B cell (primary cell): Measurements from ENCODE around the gene ZNF532. TPM values are rescaled to one million over a fixed set of nuclear protein-coding genes. Genes with fewer than 3 reads are reported as not detected.

Experiments used
- ATAC-seq: fragments of 200-7000 bp; cut with Tn5 transposase; one replicate; pipeline ENCODE4 v1.10.0; 2021; ENCODE audit warnings: low read depth, mild to moderate bottlenecking, moderate number of reproducible peaks, moderate library complexity
- CTCF ChIA-PET: fragments of 350-600 bp; sonication (Branson Sonifier 250); formaldehyde crosslinking; loops from one replicate; lab custom pipeline; 2021; ENCODE audit warnings: antibody characterized with exemption, inconsistent platforms; lab: Charles Lee
- POLR2A ChIA-PET: fragments of 350-600 bp; sonication (Branson Sonifier 250); formaldehyde crosslinking; loops from one replicate; lab custom pipeline; 2021; ENCODE audit warnings: antibody characterized with exemption; lab: Charles Lee
- DNase-seq: peaks from one replicate; pipeline ENCODE4 v3.0.0; 2013
- H2AFZ ChIP-seq: 2 replicates; pipeline ENCODE4 v1.6.1; 2012; ENCODE audit warnings: mild to moderate bottlenecking, low read depth, low read length; ENCODE audit not compliant: insufficient read depth, poor library complexity, severe bottlenecking
- H3K27ac ChIP-seq, 2 donors: 1 replicate in 1 of 2; 2 replicates in 1 of 2; pipeline ENCODE4 v1.5.1; 2012 to 2013; ENCODE audit warnings: low read length in 2 of 2, mild to moderate bottlenecking in 2 of 2, moderate library complexity in 1 of 2
- H3K27me3 ChIP-seq, 4 experiments: fragments of 200-600 bp in 1 of 4; sonication (generic) in 1 of 4; replicated peaks in 1 of 4; 1 replicate in 2 of 4; 2 replicates in 2 of 4; pipeline versions ENCODE4 v1.6.1 to v1.7.0; 2013 to 2016; ENCODE audit warnings: low read length in 3 of 4, mild to moderate bottlenecking in 2 of 4, mixed read lengths in 1 of 4, moderate library complexity in 1 of 4; ENCODE audit not compliant: insufficient read depth in 4 of 4, control insufficient read depth in 3 of 4; ENCODE audit errors: control extremely low read depth in 1 of 4
- H3K36me3 ChIP-seq, 2 experiments: replicated peaks in 1 of 2; 1 replicate in 1 of 2; 2 replicates in 1 of 2; pipeline versions ENCODE4 v1.6.1 to v1.7.1; 2013; ENCODE audit warnings: low read length in 1 of 2; ENCODE audit not compliant: insufficient read depth in 2 of 2, control insufficient read depth in 1 of 2; ENCODE audit errors: control extremely low read depth in 1 of 2, extremely low read depth in 1 of 2
- H3K4me1 ChIP-seq, 2 donors: fragments of 200-600 bp in 1 of 2; sonication (generic) in 1 of 2; 1 replicate in 1 of 2; 2 replicates in 1 of 2; pipeline versions ENCODE4 v1.5.1 to v1.6.1; 2013 to 2017; ENCODE audit warnings: low read length in 2 of 2; ENCODE audit not compliant: control insufficient read depth in 2 of 2, insufficient read depth in 2 of 2
- H3K4me2 ChIP-seq: replicated peaks from 2 replicates; pipeline ENCODE3; 2012; ENCODE audit warnings: mild to moderate bottlenecking, low read depth, low read length; ENCODE audit not compliant: poor library complexity, severe bottlenecking
- H3K4me3 ChIP-seq, 5 experiments: fragments of 200-600 bp in 1 of 5; sonication (generic) in 1 of 5; 1 replicate in 3 of 5; 2 replicates in 2 of 5; pipeline versions ENCODE4 v1.5.1 to v1.7.0; 2011 to 2016; ENCODE audit warnings: low read length in 4 of 5, mild to moderate bottlenecking in 4 of 5, low read depth in 2 of 5, control low read depth in 1 of 5, moderate library complexity in 1 of 5; ENCODE audit not compliant: insufficient read depth in 1 of 5; ENCODE audit errors: control extremely low read depth in 1 of 5, extremely low read depth in 1 of 5
- H3K79me2 ChIP-seq: fragments of 200-600 bp; sonication (generic); one replicate; pipeline ENCODE4 v1.6.0; 2016; ENCODE audit warnings: low read length; ENCODE audit not compliant: control insufficient read depth, insufficient read depth
- H3K9ac ChIP-seq: fragments of 200-600 bp; sonication (generic); 2 replicates; pipeline ENCODE4 v1.6.1; 2017; ENCODE audit warnings: mild to moderate bottlenecking, low read length, moderate library complexity
- H3K9me3 ChIP-seq, 3 donors: one replicate each; pipeline versions ENCODE4 v1.6.1 to v1.7.1; 2013; ENCODE audit warnings: low read length in 2 of 3; ENCODE audit not compliant: control insufficient read depth in 2 of 3, insufficient read depth in 1 of 3; ENCODE audit errors: control extremely low read depth in 1 of 3
- H4K20me1 ChIP-seq: 2 replicates; pipeline ENCODE4 v1.6.0; 2012; ENCODE audit warnings: mild to moderate bottlenecking, low read length; ENCODE audit not compliant: insufficient read depth, control insufficient read depth, poor library complexity, severe bottlenecking
- H3K27ac Mint-ChIP-seq: one replicate; pipeline ENCODE4 v1.8.0; 2021; ENCODE audit warnings: mixed read lengths
- H3K27me3 Mint-ChIP-seq: one replicate; pipeline ENCODE4 v1.8.0; 2021; ENCODE audit warnings: mixed read lengths
- H3K4me1 Mint-ChIP-seq: one replicate; pipeline ENCODE4 v1.8.0; 2021; ENCODE audit warnings: mixed read lengths
- H3K4me3 Mint-ChIP-seq: one replicate; pipeline ENCODE4 v1.8.0; 2021; ENCODE audit warnings: mixed read lengths
- H3K9me3 Mint-ChIP-seq: one replicate; pipeline ENCODE4 v1.8.0; 2022; ENCODE audit warnings: mixed read lengths; ENCODE audit not compliant: insufficient read depth
- CTCF ChIP-seq: fragments of 200-600 bp; IDR thresholded peaks from one replicate; pipeline ENCODE4 v1.8.0; 2022; ENCODE audit warnings: antibody characterized with exemption, mild to moderate bottlenecking
- EZH2 ChIP-seq: IDR thresholded peaks from 2 replicates; pipeline ENCODE4 v1.6.1; 2012; ENCODE audit warnings: borderline replicate concordance, low read depth, mild to moderate bottlenecking, moderate library complexity, low read length; ENCODE audit not compliant: insufficient read depth, poor library complexity, severe bottlenecking
- WGBS: methylation state at CpG from one replicate; pipeline ENCODE4 v1.1.5; 2013; ENCODE audit warnings: missing lambda C conversion rate; ENCODE audit not compliant: insufficient coverage; 5-methylcytosine and 5-hydroxymethylcytosine counted together
- intact Hi-C: fragments of 100-400 bp; cut with micrococcal nuclease; formaldehyde crosslinking; loops from one replicate; pipeline ENCODE4 v1.10.0; 2022
- polyA plus RNA-seq: library from polyadenylated mRNA; depleted of rRNA; stranded (reverse); fragments of >200 nt; gene quantifications from 2 replicates; pipeline ENCODE4 v1.2.3, GENCODE V29; 2012
- total RNA-seq, 2 donors: library from RNA; stranded (reverse); fragments of 120-200 nt in 1 of 2; gene quantifications; 1 replicate in 1 of 2; 2 replicates in 1 of 2; pipeline versions ENCODE4 v1.2.3 to v1.2.4, GENCODE V29; 2013 to 2022

The ZNF532 gene
- total and polyA plus RNA-seq, 2 donors (not counting 1 experiment from before 2014, with no cell fraction given) = 58.2 to 104 TPM

GRCh38 chr18:59033359-59033758, 168.7 kb downstream of the ZNF532 start:
- no peaks in the 10 kb centered on the region for H3K9me3 ChIP-seq
- DNase-seq (no peak), ATAC-seq (no peak)
- no peak overlapping the region for H2AFZ ChIP-seq
- 100% methylated on average over 2 of the region's 3 CpGs for WGBS
- intact Hi-C loops = no loop called here
- Mint-ChIP-seq H3K27me3 (no peaks in the 10 kb centered on the region), H3K4me1 (peaks cover 4% of the 10 kb centered on the region), H3K4me3 (no peak overlapping the region), H3K9me3 (no peaks in the 10 kb centered on the region), H3K27ac (no peak overlapping the region)
- H3K4me1 ChIP-seq = no peaks in the 10 kb centered on the region
- CTCF ChIA-PET = no interaction called here
- H4K20me1 ChIP-seq = no peaks in the 10 kb centered on the region
- no peak overlapping the region for H3K4me3 ChIP-seq
- no peak overlapping the region for H3K4me2 ChIP-seq
- POLR2A ChIA-PET = no interaction called here
- no peak for TF ChIP-seq EZH2
- H3K27me3 ChIP-seq = no peaks in the 10 kb centered on the region
- no peaks in the 10 kb centered on the region for H3K36me3 ChIP-seq
- no peak overlapping the region for H3K27ac ChIP-seq
- no peaks in the 10 kb centered on the region for H3K79me2 ChIP-seq
- H3K9ac ChIP-seq = no peak overlapping the region

GRCh38 chr18:59033974-59034373, 169.3 kb downstream of the ZNF532 start:
- POLR2A ChIA-PET = no interaction called here
- H2AFZ ChIP-seq = no peak overlapping the region
- ATAC-seq (no peak), DNase-seq (no peak)
- H3K27me3 ChIP-seq = no peaks in the 10 kb centered on the region
- H3K4me1 ChIP-seq = no peaks in the 10 kb centered on the region
- H3K4me2 ChIP-seq = no peak overlapping the region
- intact Hi-C loops = no loop called here
- Mint-ChIP-seq H3K4me3 (no peak overlapping the region), H3K27me3 (no peaks in the 10 kb centered on the region), H3K4me1 (peaks cover 4% of the 10 kb centered on the region), H3K27ac (no peak overlapping the region), H3K9me3 (no peaks in the 10 kb centered on the region)
- CTCF ChIA-PET = no interaction called here
- no peaks in the 10 kb centered on the region for H3K36me3 ChIP-seq
- no peaks in the 10 kb centered on the region for H3K79me2 ChIP-seq
- no peak overlapping the region for H3K4me3 ChIP-seq
- WGBS = 100% methylated on average over 2 of the region's 5 CpGs
- H4K20me1 ChIP-seq = no peaks in the 10 kb centered on the region
- no peak for TF ChIP-seq CTCF
- H3K9me3 ChIP-seq = no peaks in the 10 kb centered on the region
- no peak overlapping the region for H3K9ac ChIP-seq
- no peak overlapping the region for H3K27ac ChIP-seq
